Measurements from ENCODE around the gene RDX. TPM values are rescaled to one million over a fixed set of nuclear protein-coding genes. Genes with fewer than 3 reads are reported as not detected.
"Not testable (repeated sequence)": the region's sequence is repeated elsewhere in the genome, so short reads cannot be mapped to it uniquely, and the experiment has no call there.

RDX gene
- polyA plus RNA-seq, 4 donors: 120 to 177 (median 152) TPM

- DNase-seq (ENCODE audit: low read depth in 4 of 4, low spot score in 3 of 4): not testable (repeated sequence)
These were observed 15.8 kb downstream of the RDX start for GRCh38 chr11:110280595-110280994.

DNA sequence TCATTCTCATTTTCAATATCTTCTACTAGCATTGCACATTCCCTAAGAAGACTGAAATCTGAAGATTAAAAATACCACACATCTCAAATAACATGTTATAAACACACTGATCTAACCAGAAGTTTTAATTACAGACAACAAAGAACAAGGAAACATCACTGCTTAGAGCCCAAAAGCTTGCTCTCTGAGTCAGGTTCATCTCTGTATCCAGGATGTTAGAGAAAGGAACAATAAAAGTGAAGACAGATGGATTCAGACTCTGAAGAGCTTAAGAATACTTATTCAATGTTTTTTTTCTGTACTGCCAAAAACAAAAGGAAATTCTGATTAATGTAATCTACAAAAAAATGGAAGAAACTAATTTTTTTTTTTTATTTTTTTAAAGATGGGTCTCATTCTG, 16.5 kb downstream of the RDX start:
- no peak for DNase-seq (ENCODE audit: low read depth in 4 of 4, low spot score in 3 of 4)

DNA sequence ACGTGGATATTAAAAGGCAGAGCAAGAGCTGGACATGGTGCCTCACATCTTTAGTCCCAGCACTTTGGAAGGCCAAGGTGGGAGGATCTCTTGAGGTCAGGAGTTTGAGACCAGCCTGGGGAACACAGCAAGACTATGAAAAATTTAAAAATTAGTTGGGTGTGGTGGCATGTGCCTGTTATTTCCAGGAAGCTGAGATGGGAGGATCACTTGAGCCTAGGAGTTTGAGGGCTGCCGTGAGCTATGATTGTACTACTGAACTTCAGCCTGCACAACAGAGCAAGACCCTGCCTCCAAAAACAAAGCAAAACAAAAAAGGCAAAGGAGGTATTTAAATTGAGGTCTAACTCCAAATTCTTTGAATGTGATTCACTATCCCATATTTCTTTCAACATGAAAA, 23.5 kb downstream of the RDX start:
- DNase-seq (ENCODE audit: low read depth in 4 of 4, low spot score in 3 of 4): no peak

DNA sequence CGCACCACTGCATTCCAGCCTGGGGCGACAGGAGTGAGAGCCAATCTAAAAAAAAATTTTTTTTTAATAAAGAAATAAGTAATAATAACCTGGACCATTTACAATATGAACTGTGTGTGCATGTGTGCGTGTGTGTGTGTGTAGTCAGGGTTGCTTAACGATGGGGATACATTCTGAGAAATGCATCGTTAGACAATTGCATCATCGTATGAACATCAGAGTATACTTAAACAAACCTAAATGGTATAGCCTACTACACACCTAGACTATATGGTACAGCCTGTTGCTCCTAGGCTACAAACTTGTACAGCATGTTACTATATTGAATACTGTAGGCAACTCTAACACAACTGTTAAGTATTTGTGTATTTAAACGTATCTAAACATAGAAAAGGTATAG, 26.4 kb downstream of the RDX start:
- DNase-seq (ENCODE audit: low read depth in 4 of 4, low spot score in 3 of 4): no peak

- DNase-seq (ENCODE audit: low read depth in 4 of 4, low spot score in 3 of 4): no peak
These were observed 28.0 kb downstream of the RDX start for GRCh38 chr11:110268441-110268840.

DNA sequence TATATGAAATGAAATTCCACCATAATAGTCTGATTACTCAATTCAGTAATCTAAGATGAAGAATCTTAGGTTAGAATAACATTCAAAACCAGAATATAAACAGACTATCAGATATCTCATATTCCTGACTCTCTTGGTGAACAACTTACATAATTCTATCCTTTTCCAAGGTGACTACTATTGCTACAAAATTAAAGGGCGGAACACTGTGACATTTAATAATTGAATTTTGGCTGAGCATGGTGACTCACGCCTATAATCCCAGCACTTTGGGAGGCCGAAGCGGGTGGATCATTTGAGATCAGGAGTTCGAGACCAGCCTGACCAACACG, 34.4 kb downstream of the RDX start:
- DNase-seq (ENCODE audit: low read depth in 4 of 4, low spot score in 3 of 4): no peak

- no peak for DNase-seq (ENCODE audit: low read depth in 4 of 4, low spot score in 3 of 4)
These were observed 35.0 kb downstream of the RDX start for GRCh38 chr11:110261195-110262071.

- no peak for DNase-seq (ENCODE audit: low read depth in 4 of 4, low spot score in 3 of 4)
These were observed 42.9 kb downstream of the RDX start for GRCh38 chr11:110253525-110253924.

DNA sequence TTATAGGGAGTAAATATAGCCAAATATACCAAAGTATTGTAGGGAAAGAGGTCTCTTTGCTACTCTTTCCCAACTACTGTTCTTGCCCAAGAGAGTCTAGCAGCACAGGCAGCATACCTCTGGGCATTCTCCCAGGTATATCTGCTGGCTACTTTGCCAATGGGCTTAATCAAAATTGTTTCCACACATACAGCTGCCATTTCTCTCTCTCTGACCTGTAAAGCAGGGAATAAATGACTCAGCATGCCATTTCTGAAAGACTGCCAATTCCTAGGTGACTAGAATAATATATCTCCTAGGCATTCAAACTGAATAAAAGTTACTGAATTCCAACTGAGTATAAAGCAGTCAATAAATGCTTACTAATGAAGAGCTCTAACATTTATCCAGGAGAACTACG, 44.6 kb downstream of the RDX start:
- no peak for DNase-seq (ENCODE audit: low read depth in 4 of 4, low spot score in 3 of 4)

- DNase-seq (ENCODE audit: low read depth in 4 of 4, low spot score in 3 of 4): no peak
These were observed 46.2 kb downstream of the RDX start for GRCh38 chr11:110250168-110250567.

DNA sequence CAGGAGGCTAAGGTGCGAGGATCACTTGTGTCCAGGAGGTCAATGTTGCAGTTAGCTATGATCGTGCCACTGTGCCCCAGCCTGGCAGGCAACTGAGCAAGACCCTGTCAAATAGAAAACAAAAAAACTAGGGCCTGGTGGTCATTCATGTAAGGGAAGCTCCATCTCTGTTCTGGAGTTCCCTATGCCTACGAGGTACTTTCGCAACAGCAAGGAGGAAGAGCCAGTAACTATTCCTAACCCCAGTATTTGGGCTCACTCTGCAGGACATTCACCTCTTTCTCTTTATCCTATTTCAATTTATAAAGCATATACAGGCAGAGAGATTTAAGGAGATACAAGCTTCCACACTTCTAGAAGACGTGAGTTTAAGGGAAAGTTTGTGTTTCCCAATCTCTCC, 46.6 kb downstream of the RDX start:
- DNase-seq (ENCODE audit: low read depth in 4 of 4, low spot score in 3 of 4): no peak

GRCh38 chr11:110249066-110249465, 47.3 kb downstream of the RDX start:
- DNase-seq (ENCODE audit: low read depth in 4 of 4, low spot score in 3 of 4): no peak

DNA sequence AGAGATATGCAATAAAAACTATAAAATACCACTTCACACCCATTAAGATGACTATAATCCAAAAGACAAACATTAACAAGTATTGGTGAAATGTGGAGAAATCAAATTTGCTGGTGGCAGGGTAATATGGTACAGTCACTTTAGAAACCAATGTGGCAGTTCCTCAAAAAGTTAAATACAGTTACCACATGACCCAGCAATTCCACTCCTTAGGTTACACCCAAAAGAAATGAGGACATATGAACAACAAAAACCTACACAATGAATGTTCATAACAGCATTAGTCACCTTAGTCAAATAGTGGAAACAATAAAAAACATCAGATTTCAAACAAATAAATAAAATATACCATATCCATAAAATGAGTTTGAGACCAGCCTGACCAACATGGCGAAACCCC, 52.6 kb downstream of the RDX start:
- DNase-seq (ENCODE audit: low read depth in 4 of 4, low spot score in 3 of 4): no peak

DNA sequence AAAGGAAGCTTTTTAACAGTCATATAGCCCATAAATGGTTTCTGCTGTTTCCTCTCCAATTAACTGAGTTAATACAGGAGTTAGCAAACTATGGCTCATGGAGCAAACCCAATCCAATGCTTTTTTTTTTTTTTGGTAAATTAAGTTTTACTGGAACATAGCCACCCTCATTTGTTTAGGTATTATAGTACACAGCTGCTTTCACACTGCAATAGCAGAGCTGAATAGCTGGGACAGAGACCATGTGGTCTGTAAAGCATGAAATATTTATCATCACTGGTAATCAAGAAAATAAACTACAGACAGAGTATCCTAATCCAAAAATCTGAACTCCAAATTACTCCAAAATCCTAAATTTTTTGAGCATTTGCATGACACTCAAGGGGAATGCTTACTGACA, 53.7 kb downstream of the RDX start:
- no peak for DNase-seq (ENCODE audit: low read depth in 4 of 4, low spot score in 3 of 4)

GRCh38 chr11:110242188-110242587, 54.2 kb downstream of the RDX start:
- DNase-seq (ENCODE audit: low read depth in 4 of 4, low spot score in 3 of 4): no peak

DNA sequence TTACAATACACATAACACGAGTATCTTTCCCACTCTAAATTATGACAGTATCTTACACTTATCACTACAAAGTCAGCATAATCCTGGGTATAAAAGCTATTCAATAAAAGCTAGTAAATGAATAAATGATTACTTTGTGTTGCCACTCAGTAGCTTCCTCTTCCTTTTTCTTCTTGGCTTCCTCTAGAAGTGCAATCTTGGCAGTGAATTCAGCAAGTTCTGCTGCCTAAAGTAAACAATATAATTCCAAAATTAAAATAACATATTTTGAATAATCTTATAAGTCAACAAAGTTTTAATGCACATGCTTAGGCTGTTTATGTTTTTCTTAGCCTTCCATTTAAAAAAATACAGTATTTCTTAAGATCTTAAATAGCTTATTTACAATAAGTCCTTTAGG, 60.4 kb downstream of the RDX start:
- no peak for DNase-seq (ENCODE audit: low read depth in 4 of 4, low spot score in 3 of 4)

GRCh38 chr11:110230377-110230776, 66.0 kb downstream of the RDX start:
- no peak for DNase-seq (ENCODE audit: low read depth in 4 of 4, low spot score in 3 of 4)

- no peak for DNase-seq (ENCODE audit: low read depth in 4 of 4, low spot score in 3 of 4)
These were observed 77.2 kb downstream of the RDX start for GRCh38 chr11:110219006-110219785.

DNA sequence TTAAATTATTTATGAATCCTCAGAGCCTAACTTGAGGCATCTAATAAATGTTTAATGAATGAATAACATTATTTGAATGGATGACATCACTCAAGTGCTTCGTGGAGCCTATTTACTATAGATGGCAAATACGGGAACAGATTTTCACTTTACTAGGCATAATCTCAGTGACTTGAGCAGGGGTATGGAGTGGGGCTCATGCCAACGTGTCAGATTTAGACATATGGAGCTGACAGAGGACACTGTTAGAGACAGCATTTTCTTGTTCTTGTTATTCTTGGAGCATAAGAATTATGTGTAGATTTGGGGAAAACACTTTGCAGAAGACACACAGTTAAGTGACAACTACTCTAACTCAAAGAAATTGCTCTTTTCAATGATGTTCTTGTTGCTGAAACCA, 78.5 kb downstream of the RDX start:
- no peak for DNase-seq (ENCODE audit: low read depth in 4 of 4, low spot score in 3 of 4)

DNA sequence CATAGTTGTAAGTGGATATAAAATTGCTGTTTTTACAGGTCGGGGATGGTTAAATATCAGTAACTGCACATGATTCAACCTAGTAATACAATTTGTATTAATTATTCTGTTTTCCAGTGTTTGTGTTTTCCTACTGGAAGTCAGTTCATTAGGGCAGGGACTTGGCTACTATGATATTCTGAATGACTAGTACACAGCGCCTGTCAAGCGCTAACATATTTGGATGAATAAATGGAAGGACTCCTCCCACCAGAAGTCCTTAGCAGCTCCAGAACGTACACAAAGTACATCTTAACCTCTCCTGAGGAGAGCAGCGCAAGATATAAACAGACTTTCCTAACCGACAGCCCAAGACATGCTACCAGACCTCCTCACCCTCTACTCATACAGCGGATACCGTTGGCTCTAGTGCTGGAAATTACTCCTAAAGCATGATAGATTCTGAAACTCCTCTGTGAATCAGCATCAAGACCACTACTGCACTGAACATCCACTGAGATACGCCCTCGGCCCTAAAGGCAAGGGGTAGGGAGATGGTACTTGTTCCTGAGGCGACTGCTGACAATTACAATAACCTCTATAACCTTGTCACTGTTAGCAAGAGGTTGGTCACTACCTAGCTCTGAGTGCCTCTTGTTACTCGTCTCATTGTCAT, 79.1 kb downstream of the RDX start:
- DNase-seq (ENCODE audit: low read depth in 4 of 4, low spot score in 3 of 4): no peak

DNA sequence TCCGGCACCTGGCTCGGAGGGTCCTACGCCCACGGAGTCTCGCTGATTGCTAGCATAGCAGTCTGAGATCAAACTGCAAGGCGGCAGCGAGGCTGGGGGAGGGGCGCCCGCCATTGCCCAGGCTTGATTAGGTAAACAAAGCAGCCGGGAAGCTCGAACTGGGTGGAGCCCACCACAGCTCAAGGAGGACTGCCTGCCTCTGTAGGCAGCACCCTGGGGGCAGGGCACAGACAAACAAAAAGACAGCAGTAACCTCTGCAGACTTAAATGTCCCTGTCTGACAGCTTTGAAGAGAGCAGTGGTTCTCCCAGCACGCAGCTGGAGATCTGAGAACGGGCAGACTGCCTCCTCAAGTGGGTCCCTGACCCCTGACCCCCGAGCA, 87.1 kb downstream of the RDX start:
- DNase-seq (ENCODE audit: low read depth in 4 of 4, low spot score in 3 of 4): not testable (repeated sequence)

All from right renal pelvis (tissue), 4 donors.